HG03460 (cell line): Measurements from ENCODE around the gene JPH4.
A peak's percentile ranks its signal among the peaks of the same experiment; 100 is the strongest.

Source experiments
- ATAC-seq: cut with Tn5 transposase; IDR thresholded peaks from one replicate; pipeline ENCODE4 v1.9.1; 2021; ENCODE audit not compliant: unreplicated experiment

Gene JPH4

DNA sequence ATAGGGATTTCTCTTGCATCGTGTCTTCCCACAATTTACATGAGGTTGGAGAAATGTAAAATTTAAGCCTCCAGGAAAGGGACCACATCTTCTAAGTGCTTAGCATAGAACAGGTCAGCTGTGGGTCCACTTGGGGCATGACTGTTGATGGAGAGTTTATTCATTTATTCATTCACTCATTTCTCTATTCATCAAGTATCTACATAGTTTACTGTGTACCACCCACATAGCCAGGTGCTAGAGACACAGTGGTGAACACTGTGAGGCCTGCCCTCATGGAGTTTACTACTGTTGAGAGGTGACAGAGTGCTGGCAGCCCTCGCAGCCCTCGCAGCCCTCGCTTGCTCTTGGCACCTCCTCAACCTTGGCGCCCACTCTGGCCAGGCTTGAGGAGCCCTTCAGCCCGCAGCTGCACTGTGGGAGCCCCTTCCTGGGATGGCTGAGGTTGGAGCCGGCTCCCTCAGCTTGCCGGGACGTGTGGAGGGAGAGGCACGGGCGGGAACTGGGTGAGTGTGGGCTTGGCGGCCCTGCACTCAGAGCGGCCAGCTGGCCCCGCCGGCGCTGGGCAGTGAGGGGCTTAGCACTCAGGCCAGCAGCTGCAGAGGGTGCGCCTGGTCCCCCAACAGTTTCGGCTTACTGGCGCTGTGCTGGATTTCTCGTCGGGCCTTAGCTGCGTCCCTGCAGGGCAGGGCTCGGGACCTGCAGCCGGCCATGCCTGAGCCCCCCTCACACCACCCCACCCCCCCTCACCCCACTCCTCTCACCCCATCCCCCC, 1.7 kb upstream of the JPH4 start:
- no peak for ATAC-seq

DNA sequence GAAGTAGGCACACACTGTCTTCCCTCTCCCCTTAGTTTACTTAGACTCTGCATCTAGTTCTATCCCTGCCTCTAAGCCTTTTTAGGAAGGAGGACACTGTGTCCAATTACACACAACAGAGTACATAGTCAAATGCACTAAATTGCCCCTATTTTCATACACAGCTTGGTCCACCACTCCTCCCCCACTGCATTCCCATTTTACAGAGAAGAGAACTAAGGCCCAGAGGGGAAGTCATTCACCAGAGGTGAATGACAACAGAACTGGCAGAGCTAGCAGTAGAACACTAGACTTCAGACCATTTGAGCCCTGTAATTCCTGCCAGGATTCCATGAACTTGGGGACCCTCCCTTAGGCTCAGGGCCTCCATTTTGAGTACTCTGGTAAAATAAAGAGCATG, 1.1 kb upstream of the JPH4 start:
- no peak for ATAC-seq

DNA sequence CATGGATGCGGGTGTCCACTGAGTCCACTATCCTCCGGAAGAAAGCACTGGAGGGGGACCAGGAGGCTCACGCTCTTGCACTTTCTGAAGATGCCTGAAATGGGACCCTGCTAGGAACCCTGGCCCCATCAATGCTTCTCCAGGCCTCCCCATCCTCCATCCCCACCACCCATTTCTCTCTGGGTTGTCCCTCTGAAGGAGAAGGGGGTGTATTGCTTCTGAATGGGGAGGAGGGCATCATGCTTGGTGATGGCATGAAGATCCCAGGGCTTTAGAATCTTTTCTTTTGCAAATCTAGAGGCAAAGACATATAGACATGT, 681 bp upstream of the JPH4 start:
- no peak for ATAC-seq

DNA sequence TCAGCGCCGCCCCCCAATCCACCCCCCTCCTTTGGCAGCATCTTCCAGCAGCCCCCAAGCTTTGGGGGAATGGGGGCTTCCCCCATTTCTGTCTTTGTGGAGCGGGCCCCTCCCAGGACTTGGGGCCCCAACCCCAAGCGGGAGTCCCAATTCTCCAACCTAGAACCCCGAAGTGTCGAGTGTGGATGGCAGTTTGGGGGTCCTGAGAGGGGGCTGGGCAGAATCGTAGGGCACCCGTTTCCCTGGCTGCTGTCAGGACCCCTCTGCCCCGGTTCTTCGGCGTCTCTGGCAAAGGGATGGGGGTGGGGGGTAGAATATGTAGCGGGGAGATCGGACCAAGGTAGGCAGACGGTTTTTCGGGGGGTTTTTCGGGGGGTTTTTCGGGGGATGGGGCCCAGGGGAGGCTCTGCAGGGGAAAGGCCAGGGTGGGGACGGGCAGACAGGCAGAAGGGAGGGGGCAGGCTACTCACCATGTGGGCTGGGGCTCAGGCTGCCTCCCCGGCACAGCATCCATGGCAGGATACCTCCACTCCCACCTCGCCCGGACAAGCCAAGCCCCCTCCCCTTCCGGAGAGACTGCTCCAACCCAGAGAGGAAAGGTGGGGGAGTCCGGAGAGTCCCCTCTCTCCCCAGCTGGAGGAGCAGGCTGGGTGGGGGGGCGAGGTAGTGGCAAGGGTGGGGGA, 739 bp downstream of the JPH4 start:
- no peak for ATAC-seq

DNA sequence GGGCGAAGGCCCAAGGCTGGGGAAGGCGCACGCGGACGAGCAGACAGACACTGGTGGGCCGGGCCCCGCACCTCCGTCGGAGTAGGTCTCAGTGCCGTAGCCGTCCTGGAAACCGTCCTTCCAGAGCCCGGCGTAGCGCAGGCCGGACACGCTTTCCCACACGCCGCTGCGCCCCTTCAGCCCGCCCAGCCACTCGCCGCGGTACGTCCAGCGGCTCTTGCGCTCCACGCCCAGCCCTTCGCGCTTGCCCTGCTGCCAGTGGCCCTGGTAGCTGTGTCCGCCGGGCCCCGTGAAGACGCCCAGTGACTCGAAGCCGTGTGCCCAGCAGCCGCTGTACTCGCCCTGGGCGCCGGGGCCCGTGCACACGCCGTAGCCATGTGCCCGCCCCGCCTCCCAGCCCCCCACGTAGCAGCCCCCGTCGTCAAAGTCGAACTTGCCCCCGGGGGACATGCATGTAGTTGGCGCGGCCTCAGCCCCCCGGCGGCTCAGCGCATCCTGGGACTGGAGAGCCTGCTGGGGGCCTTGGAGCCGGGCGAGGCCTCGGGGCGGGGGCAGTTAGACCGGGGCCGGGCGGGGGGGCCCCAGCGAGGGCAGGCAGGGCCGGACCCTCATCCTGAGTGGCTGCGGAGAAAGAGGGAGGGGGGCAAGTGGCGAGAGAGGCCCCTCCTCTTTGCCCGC, 1.4 kb downstream of the JPH4 start:
- ATAC-seq: no peak

DNA sequence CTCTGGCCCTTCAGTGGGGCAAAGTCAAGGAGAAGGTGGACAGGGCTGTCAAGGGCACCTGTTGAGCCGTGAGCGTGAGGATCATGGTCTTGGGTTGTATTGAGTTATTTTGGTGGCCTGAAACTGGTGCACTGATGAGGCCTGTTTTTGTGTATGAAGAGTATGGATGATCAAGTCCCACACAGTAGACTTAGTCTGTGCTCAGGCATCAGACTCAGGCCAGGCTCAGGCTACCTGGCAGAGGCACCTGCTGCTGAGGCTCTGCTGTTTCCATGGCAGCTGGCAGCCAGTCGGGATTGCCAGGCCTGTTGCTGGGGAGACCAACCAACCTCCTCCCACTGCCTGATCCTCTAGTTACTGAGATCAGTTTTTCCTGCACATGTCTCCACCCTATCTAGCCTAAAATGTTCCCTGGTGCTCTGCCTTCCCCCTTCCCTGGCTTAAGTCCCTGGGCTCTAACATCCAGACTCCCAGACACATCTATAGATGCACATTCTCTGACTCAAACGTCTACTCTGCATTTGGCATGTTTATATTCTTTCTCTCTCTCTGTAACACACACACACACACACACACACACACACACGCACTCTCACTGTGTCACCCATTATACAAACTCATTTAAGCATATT, 5.1 kb downstream of the JPH4 start:
- no peak for ATAC-seq

DNA sequence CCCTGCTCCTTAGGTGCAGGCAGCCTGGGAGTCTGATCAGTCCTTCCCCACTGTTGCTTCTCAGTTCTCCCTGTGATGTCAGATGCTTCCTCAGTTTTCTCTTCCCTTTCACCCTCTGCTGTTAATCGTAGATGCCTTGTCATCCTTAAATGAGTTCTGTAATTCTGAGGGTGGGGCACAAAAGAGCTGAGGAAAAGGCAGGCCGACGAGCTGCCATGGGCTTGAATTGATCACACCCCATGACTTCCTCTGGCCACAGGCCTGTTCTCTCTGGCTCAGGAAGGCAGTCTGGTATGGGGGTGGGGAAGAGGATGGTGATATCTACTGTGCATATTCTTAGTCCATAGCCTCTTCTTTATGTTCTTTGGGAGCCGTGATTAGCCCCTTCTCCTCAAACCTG, 5.8 kb downstream of the JPH4 start:
- no peak for ATAC-seq

DNA sequence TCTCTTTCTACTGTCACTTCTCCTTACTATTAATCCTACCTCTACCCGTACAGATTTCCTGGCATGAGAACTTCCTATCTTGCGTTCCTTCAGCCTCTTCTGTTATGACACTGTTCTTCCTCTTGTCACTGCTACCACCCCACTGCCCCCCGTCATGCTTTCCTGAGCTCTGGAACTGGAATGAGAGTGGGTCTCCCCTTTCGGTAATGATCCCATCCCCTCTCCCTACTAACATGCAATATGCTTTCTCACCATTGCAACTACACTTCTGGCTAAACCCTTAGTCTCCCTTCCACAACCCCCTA, 6.1 kb downstream of the JPH4 start:
- no peak for ATAC-seq

DNA sequence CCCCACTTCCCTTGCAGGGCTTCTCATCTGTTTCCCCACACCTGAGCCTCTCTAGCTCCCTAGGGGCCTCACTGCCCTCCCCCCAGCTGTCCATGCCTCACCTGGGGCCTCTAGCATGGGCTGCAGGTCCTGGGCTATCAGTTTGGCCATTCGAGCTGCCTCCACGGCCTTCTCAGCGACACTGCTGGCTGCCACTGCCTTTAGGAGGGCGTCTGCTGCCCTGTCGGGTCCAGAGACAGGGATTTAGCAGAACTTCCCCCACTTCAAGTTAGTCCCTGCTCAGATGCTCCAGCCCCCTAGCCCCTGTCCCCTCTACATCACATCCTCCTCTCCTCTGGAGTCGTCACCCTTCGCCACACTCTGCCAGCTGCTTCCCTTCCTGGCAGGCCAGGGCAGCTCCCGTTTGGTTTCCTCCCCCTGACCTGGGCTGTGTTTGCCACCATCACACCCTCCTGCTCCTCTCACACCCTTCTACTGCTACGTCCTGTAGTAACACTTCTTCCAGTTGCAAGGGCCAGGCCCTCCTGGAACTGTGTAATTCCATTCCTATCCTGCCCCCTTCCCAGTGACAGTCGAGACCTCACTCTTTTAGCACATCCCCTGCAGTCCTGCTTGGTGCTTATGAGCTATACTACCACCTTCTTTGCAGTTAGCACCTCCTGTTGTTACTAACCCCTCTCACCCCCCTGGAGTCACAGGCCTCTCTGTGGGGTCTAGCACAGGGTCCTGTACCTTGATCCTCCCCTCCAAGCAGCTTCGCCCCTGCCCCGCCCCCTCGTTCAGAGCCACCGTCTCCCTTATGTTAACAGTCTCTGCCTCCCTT, 6.7 kb downstream of the JPH4 start:
- no peak for ATAC-seq

DNA sequence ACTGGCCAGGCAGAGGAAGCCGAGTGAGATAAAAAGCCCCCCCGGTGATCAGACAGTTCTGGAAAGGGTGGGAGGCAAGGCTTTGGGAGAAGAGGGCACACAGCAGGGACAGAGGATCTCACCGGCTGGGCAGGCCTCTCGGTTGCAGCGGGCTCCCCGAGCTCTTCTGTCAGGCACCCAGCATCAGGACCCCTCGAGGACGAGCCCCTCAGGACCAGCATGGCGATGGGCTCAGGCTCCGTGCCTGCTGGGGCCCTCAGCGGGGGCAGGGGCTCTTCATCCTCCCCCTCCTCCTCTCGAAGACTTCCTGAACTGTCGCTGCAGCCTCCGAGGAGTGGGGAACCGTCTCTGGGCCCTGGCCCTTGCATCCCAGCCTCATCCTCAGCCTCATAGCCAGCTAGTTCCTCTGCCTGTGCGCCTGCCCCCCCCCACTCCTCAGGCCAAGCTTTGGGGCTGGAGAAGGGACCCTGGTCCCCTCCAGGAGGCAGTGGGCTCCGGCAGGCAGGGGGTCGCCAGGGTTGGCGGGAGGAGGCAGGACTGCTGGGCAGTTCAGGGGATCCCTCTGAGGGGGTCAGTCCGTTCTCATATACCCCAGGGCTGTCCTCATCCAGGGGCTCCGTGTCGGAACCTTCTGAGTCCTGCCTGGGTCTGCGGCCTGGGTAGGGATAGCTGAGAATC, 7.6 kb downstream of the JPH4 start:
- ATAC-seq: no peak

DNA sequence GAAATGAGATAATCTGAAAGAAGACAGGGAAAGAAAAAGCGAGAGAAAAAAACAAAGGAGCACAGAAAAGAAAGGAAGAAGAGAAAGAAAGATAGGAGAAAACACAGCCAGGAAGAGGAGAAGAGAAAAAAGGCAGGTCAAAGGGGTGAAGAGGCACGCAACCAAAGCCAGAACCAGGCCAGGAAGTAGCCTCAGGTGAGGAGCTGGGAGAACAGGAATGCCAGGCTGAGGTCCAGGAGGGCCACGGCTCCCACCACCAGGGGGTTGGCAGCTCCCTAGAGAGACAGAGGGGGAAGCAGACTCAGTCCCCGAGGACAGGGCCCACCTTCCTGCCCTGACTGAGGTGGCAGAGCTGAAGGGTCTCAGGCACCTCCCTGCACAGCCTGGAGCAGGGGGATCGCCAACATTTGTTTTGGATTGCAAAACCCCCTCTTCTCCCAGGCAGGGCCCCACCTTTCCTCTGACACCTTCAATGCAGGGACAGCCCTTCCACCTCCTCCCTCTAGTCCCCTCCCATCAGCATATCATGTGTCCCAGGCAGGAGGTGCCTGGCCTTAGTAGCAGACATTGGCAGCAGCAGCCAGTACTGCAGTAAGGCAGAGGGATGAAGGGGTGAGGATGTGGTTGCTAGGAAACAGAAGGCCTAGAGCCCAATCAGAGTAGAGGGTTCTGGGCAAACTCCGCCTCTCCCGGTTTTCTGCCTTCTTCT, 9.0 kb downstream of the JPH4 start:
- no peak for ATAC-seq

DNA sequence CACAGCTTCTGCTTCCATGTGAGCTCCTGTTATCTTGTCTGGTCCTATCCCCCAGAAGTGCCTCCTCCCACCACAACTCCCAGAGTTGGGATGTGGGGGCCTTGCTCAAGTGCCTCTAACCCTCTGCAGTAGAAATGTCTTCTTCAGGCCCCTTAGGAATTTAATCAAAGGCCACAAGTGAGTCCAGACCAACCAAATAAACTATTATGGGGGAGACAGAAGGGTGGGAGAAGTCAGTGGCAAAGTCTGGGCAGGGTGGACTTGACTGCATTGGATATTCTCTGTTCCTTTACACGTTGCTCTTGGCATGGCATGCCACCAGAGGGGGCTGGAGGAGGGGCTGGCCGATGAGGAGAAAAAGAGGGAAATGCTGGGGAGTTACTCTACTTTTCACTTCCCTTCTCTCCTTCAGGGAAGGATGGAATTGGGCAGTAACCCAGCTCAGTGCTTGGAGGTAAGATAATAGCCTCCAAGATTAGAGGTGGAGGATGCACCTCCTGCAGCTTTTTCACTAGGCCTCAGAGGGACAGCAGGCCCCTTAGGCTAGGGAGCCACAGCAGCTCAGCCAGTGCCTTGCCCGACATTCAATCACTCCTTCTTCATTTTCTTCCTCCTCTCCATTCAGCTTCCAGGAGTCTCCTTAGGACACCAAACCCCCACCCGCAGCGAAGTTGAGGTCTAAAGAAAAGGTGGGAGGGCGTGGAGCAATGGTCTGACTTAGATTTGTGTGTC, 9.8 kb downstream of the JPH4 start:
- no peak for ATAC-seq

DNA sequence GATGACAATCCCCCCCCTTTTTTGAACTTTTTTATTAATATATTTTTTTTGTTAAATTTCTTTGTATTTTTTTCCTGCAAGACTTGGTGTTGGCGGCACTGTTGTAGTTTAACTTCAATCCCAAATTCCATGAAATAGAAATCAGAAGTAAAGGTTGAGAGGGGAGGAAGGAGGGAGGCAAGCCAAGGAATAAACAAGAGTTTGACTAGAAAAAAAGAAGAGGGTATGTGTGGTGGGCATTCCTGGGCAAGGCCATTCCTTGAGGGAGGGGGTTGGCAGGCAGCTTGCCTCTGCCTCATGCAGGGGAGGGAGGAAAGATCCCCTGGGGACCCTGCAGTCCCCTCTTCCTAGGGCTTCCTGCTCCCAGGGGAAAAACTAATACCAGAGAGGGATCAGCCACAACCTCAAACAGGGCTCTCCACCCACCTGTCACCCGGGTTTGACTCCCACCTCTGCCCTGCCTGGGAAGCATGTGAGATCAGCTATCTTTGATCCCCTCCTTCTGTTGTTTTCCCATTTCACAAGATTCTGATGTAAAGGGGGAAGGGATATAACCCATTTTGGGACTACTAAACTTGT, 10.5 kb downstream of the JPH4 start:
- ATAC-seq: no peak

DNA sequence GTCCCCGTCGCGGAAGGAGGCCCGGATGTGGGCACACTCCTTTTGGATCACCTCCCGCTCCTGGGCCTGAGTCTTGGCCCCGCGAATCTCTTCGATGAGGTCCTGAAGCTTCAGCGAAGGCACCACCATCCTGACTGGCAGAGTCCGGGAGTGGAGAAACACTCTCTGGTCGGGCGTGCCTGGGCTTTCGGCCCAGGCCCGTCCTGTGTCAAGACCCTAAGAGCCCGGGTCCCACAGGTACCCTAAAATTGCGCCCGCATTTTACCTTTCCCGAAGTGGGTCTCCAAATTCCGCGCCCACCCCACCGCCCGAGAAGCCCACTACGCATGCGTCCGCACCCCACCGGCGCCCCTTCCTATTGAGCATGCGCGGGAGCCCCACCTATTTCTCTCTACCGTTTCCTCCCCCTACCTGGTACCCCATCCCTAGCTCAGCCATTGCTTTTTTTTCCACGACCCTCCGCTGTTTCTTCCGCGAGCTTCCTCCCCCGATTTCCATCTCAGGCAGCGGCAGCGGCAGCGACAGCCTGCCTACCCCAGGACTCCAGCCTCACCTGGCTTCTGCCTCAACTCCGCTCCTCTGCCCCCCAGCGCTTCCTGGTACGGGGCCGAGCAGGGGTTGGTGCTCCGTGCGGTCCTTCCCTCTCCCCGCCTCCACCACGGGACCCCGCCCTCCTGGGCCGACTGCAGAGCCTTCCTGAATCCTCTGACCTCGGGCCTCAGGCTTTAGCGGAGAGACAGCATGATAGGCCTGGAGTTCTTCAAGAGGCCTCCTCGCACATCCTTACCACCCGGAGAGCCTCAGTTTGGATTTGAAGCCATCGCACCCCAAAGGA, 11.2 kb downstream of the JPH4 start, which contains the start of gene AP1G2:
Gene AP1G2 (minus strand): TSS at position 606 of the 835 bp plus-strand sequence. CDS start 477 bp downstream, at position 129.
- ATAC-seq: peak; percentile 89

DNA sequence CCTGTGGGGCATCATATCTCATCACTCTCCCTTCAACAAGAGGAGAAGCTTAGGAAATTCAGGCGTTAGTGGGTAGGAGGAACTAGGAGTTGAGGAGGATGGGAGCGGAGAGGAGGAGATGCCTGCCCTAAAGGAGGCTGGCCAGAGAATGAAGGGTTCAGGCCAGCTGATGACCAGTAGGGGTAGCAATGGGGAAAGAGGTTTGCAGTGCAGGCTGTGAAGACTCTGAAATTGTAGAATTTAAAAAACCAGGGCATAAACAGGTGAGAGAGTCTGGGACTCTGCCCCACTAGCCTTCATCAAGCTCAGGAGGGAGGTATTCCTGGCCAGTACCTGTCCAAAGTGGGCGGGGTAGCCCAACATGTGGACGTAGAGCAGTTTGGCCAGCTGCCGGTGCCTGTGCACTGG, 11.8 kb downstream of the JPH4 start:
- no peak for ATAC-seq

DNA sequence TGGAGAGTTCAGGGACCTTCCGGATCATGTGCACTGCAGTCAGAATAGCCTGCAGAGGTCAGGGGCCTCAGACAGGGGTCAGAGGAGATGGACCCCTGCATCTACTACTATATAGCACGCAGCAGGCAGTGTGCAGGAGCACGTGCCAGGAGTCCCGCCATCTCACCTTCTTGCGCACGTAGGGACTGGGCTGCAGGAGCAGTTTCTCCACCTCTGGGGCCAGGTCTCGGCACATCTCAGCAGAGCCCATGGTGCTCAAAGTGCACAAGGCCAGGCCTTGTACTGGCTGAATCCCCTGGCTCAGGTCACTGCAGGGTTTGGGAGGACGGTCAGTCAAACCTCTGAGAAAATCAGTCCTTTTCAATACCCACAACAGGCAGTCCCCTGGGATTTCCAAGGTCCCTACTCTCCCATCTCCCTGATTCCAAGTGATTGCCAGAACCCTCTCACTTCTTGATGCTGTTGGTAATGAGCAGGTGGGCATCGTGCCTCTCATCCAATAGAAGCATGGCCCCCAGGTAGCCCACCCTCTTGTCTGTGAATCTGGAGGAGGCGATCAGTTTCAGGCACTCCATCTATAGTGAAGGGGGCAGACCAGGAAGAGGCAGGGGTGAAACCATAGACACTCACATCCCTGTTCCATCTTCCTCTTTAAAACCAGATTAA, 12.3 kb downstream of the JPH4 start:
- no peak for ATAC-seq

DNA sequence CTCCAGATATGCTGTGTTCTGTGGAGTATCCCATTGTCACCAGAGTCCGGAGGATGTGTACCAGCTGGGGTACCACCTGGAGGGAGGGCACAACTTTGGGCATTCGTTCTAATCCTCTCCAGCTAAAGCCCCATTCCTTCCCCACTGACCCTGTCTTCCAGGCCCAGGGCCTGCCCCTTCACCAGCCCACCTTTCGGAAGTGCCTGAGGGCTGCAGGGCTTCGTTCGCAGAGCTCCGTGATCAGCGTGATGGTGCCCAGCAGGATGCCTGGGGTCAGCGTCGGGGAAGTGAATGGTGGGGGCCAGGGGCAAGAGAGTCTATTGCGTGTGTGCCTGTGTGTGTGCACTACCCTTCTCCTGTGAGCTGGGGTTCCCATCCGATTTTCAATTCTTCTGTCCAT, 13.0 kb downstream of the JPH4 start:
- no peak for ATAC-seq
